ENCODE results near the gene WHAMM. TPM values are rescaled to one million over a fixed set of nuclear protein-coding genes. Genes with fewer than 3 reads are reported as not detected.

WHAMM gene
- total and polyA plus RNA-seq, 2 donors (not counting 3 experiments of a cell fraction or from before 2014, with no cell fraction given), result 4.1 to 9.4 TPM

GRCh38 chr15:82778755-82779154 is 30.7 kb upstream of the WHAMM start:
- FAIRE-seq (no peak), DNase-seq (ENCODE audit: low read depth, low spot score) (no peak)
- no peak for TF ChIP-seq POLR2A (IDR thresholded peaks at IDR 0.05; ENCODE audit: low read depth, low read length)
- TF ChIP-seq FOS (IDR thresholded peaks at IDR 0.05; ENCODE audit: borderline replicate concordance, insufficient read depth, low read length), result no peak
- TF ChIP-seq MYC (IDR thresholded peaks at IDR 0.05; ENCODE audit: low read depth, low read length), result no peak
- no peak for TF ChIP-seq POLR2AphosphoS5 (IDR thresholded peaks at IDR 0.05; ENCODE audit: insufficient read depth, low read depth, low read length)
- TF ChIP-seq MAX (IDR thresholded peaks at IDR 0.05; ENCODE audit: insufficient read depth, insufficient read length), result no peak
- no peak for TF ChIP-seq JUN (IDR thresholded peaks at IDR 0.05; ENCODE audit: borderline replicate concordance, insufficient read depth, insufficient read length, low read depth)
- TF ChIP-seq CTCF (IDR thresholded peaks at IDR 0.05; ENCODE audit: extremely low read depth in 1 of 2, insufficient read depth in 1 of 2, low read depth in 1 of 2, low read length in 2 of 2), result no peak
- no peak for TF ChIP-seq GATA2 (IDR thresholded peaks at IDR 0.05; ENCODE audit: insufficient read depth, insufficient read length, low read depth, low read length)
- TF ChIP-seq EZH2 (IDR thresholded peaks at IDR 0.05; ENCODE audit: borderline replicate concordance, low read depth, low read length, severe bottlenecking), result no peak
- H3K36me3 ChIP-seq (ENCODE audit: control insufficient read depth in 2 of 2, extremely low read depth in 1 of 2, insufficient read depth in 2 of 2, low read length in 2 of 2), result no peaks in the 10 kb centered on the region
- no peaks in the 10 kb centered on the region for H3K27me3 ChIP-seq (ENCODE audit: control insufficient read depth in 2 of 2, insufficient read depth in 2 of 2, low read length in 2 of 2)
- intact Hi-C loops (cut with micrococcal nuclease) (no loop called here), dilution Hi-C loops (cut with MboI; ENCODE audit: extremely low pct_ligation_motif_present, low sequenced_read_pairs) (no loop called here)
- no peak overlapping the region for H3K4me2 ChIP-seq (ENCODE audit: insufficient read depth, low read length)
- H3K4me1 ChIP-seq (ENCODE audit: control insufficient read depth, extremely low read depth, insufficient read depth, low read length), result no peaks in the 10 kb centered on the region
- H3K4me3 ChIP-seq (replicated peaks in 1 of 3; ENCODE audit: insufficient read depth in 1 of 3, low read depth in 1 of 3, low read length in 3 of 3), result no peak overlapping the region
- H2AFZ ChIP-seq (ENCODE audit: low read depth, low read length), result no peak overlapping the region
- no peak overlapping the region for H3K9ac ChIP-seq (replicated peaks; ENCODE audit: extremely low read depth, insufficient read depth, low read length)
- CTCF ChIA-PET, result no interaction called here
- POLR2A ChIA-PET, result no interaction called here
- no peaks in the 10 kb centered on the region for H3K79me2 ChIP-seq (ENCODE audit: control insufficient read depth, insufficient read depth, low read length)
- no peak overlapping the region for H3K27ac ChIP-seq (ENCODE audit: insufficient read depth, low read depth, low read length)
- H3K9me1 ChIP-seq (replicated peaks; ENCODE audit: control insufficient read depth, extremely low read depth, insufficient read depth, low read length), result no peaks in the 10 kb centered on the region
- no peaks in the 10 kb centered on the region for H3K9me3 ChIP-seq (replicated peaks; ENCODE audit: control insufficient read depth, insufficient read depth, low read length)
- H4K20me1 ChIP-seq (replicated peaks; ENCODE audit: control insufficient read depth, extremely low read depth, insufficient read depth, low read length), result no peaks in the 10 kb centered on the region
- no TSS peak for BruUV-seq (replicated peaks)
